K562 (cell line): Measurements from ENCODE around the gene ADAM33. TPM values are rescaled to one million over a fixed set of nuclear protein-coding genes. Genes with fewer than 3 reads are reported as not detected.

ENCODE experiments used
- ATAC-seq: fragments of 200-7000 bp; cut with Tn5 transposase; 3 replicates; pipeline ENCODE4 v1.9.1; 2020; ENCODE audit warnings: moderate library complexity
- BruUV-seq: library from RNA; stranded (reverse); fragments of 400-500 nt; replicated peaks from 2 replicates; lab custom pipeline; 2021; lab: Mats Ljungman, UMichigan
- CTCF ChIA-PET: fragments of 300-600 bp; formaldehyde crosslinking; extraction: SDS; loops from one replicate; lab custom pipeline; 2021; ENCODE audit warnings: low intra/inter-chr PET ratio; lab: Yijun Ruan, JAX
- POLR2A ChIA-PET: fragments of 300-600, 350-650 bp; sonication (Branson Sonifier 250); formaldehyde crosslinking; extraction: SDS; loops from one replicate; lab custom pipeline; 2021; ENCODE audit warnings: antibody characterized with exemption, inconsistent platforms; lab: Yijun Ruan, JAX
- DNase-seq, 4 experiments: peaks; one replicate each; pipeline versions ENCODE4 v3.0.0 to v3.0.0-alpha.2; 2011 to 2018; ENCODE audit warnings: low spot score in 3 of 4, mixed read lengths in 3 of 4; ENCODE audit errors: extremely low read depth in 1 of 4
- FAIRE-seq: peaks from 2 replicates; lab custom pipeline; 2011; peaks lifted over from hg19 to GRCh38; lab: Jason Lieb, UNC
- H2AFZ ChIP-seq: 2 replicates; pipeline ENCODE4 v1.6.0; 2011; ENCODE audit warnings: low read depth, low read length, control low read depth, inconsistent platforms
- H3K27ac ChIP-seq: fragments of 200-600 bp; 3 replicates; pipeline ENCODE4 v1.8.0; 2011; ENCODE audit warnings: low read depth, mild to moderate bottlenecking, control low read depth, inconsistent platforms, low read length, moderate library complexity, mixed read lengths; ENCODE audit errors: extremely low read depth
- H3K27me3 ChIP-seq, 2 experiments: fragments of 300-600 bp in 1 of 2; 2 replicates in 1 of 2; 3 replicates in 1 of 2; pipeline versions ENCODE4 v1.6.0 to v1.8.0; 2011; ENCODE audit warnings: inconsistent platforms in 2 of 2, low read length in 2 of 2, mild to moderate bottlenecking in 1 of 2, mixed read lengths in 1 of 2, moderate library complexity in 1 of 2; ENCODE audit not compliant: control insufficient read depth in 2 of 2, insufficient read depth in 2 of 2
- H3K36me3 ChIP-seq: fragments of 300-600 bp; 3 replicates; pipeline ENCODE4 v1.8.0; 2011; ENCODE audit warnings: mild to moderate bottlenecking, low read length, inconsistent platforms; ENCODE audit not compliant: control insufficient read depth, insufficient read depth
- H3K4me1 ChIP-seq, 2 experiments: fragments of 200-600 bp in 1 of 2; replicated peaks in 1 of 2; 2 replicates in 1 of 2; 3 replicates in 1 of 2; pipeline versions ENCODE4 v1.5.1 to v1.8.0; 2011; ENCODE audit warnings: inconsistent platforms in 2 of 2, low read length in 2 of 2, mild to moderate bottlenecking in 1 of 2, mixed read lengths in 1 of 2, moderate library complexity in 1 of 2; ENCODE audit not compliant: control insufficient read depth in 2 of 2, insufficient read depth in 2 of 2
- H3K4me2 ChIP-seq: 2 replicates; pipeline ENCODE4 v1.6.1; 2011; ENCODE audit warnings: low read length, control low read depth, inconsistent platforms, mixed read lengths; ENCODE audit not compliant: insufficient read depth
- H3K4me3 ChIP-seq: fragments of 200-600 bp; sonication (generic), shearing (Covaris generic); 2 replicates; pipeline ENCODE4 v1.5.1; 2016; ENCODE audit warnings: control low read depth, inconsistent platforms
- H3K79me2 ChIP-seq: fragments of 200-600 bp; 3 replicates; pipeline ENCODE4 v1.8.0; 2011; ENCODE audit warnings: low read length, inconsistent platforms; ENCODE audit not compliant: control insufficient read depth, insufficient read depth
- H3K9ac ChIP-seq, 2 experiments: 2 replicates each; pipeline versions ENCODE4 v1.6.0 to v1.6.1; 2011; ENCODE audit warnings: low read depth in 2 of 2, low read length in 2 of 2, control low read depth in 1 of 2, inconsistent platforms in 1 of 2, mild to moderate bottlenecking in 1 of 2, mixed read lengths in 1 of 2; ENCODE audit not compliant: insufficient read depth in 1 of 2
- H3K9me1 ChIP-seq: one replicate; pipeline ENCODE4 v1.6.0; 2011; ENCODE audit warnings: inconsistent platforms, mild to moderate bottlenecking, low read length, moderate library complexity; ENCODE audit not compliant: control insufficient read depth, insufficient read depth
- H3K9me3 ChIP-seq: replicated peaks from 2 replicates; pipeline ENCODE4 v1.5.1; 2011; ENCODE audit warnings: low read depth, low read length, inconsistent platforms; ENCODE audit not compliant: control insufficient read depth, insufficient read depth
- H4K20me1 ChIP-seq: replicated peaks from 2 replicates; pipeline ENCODE4 v1.6.1; 2011; ENCODE audit warnings: low read length, inconsistent platforms, mixed read lengths; ENCODE audit not compliant: control insufficient read depth, insufficient read depth
- ZBTB12 ChIP-seq: fragments of 250-450 bp; sonication (Bioruptor Pico); IDR thresholded peaks from 2 replicates; pipeline ENCODE4 v1.4.0; 2020
- ZFP36 ChIP-seq: fragments of 150-350 bp; IDR thresholded peaks from 2 replicates; pipeline ENCODE4 v1.6.1; 2018; ENCODE audit warnings: low read length, low read depth; ENCODE audit not compliant: partially characterized antibody
- WGBS: fragments of 100-300 bp; shearing (Covaris generic); methylation state at CpG from one replicate; pipeline ENCODE4 v1.1.6; 2016; ENCODE audit warnings: low coverage, mixed read lengths; ENCODE audit not compliant: insufficient coverage; ENCODE audit errors: missing lambda C conversion rate; 5-methylcytosine and 5-hydroxymethylcytosine counted together
- in situ Hi-C: fragments of 300-500 bp; cut with MboI; formaldehyde crosslinking; loops from 4 replicates; pipeline ENCODE4 v1.15.0; 2018; ENCODE audit warnings: inconsistent platforms, mixed read lengths
- intact Hi-C: fragments of 100-400 bp; cut with micrococcal nuclease; formaldehyde crosslinking; loops from 2 replicates; pipeline ENCODE4 v1.14.2; 2022
- polyA plus RNA-seq, 8 experiments: library from polyadenylated mRNA; depleted of rRNA in 4 of 8; stranded (reverse) in 5 of 8; unstranded in 3 of 8; fragments of >200 nt; fragmentation: Nextera tagmentation in 2 of 8; fragmentation: Illumina TruSeq in 1 of 8; extraction: Ambion mirVana in 2 of 8; extraction: Trizol in 1 of 8; gene quantifications; 2 replicates each; pipeline versions ENCODE4 v1.2.1 to v1.2.3, GENCODE V29; 2011 to 2014; ENCODE audit warnings: inconsistent platforms in 1 of 8, missing spikeins in 1 of 8
- total RNA-seq, 7 experiments: library from RNA; depleted of rRNA in 6 of 7; stranded (reverse); fragments of >200 nt in 6 of 7; fragmentation: Illumina TruSeq in 2 of 7; extraction: Trizol in 2 of 7; gene quantifications; 2 replicates each; pipeline versions ENCODE4 v1.2.1 to v1.2.3, GENCODE V29; 2011 to 2021; ENCODE audit warnings: low replicate concordance in 1 of 7

The ADAM33 gene
- total and polyA plus RNA-seq, 9 of the 15 experiments (the other 6 are each of a cell fraction or from before 2014, with no cell fraction given), result not detected

DNA sequence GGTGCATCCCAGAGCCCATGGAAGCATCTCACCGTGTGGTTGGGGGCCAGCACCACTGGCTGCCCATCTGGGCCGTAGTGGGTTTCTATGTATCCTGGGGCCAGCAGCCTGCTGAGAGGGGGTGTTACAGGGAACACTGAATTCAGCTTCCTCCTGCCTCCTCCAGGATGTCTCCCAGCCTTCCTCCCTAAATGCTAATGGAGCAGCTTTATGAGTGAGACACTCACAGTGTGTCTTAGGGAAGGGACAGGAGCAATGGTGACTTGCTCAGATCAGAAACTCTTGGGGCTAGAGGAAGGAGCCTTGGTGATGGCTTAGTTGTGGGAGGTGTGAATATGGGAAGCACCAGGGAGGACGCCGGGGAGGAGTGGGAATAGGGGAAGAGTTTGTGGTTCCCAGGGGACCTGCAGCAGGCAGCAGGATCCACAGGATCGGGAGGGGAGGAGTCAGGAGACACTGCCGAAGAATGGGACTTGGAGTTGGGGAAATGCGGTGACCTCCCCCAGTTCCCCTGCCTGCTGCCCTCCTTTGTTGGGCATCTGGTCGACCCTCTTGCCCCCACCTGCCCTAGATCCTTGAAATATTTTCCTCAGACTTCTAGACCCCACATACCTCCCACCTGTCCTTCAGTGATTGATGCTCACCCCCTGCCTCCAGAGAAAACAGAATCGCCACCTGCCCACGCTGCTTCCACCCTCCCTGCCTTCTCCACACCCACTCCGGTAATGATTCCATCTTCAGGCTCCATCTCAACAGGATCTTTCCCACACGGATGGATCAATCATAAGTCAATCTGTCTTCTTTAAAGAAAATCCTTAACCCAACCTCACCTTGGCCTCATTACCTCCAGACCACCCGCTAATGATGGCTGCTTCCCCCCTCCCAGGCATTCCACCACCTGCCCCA is 6.6 kb downstream of the ADAM33 start:
- in situ Hi-C loops, result no loop called here
- Histone ChIP-seq H3K79me2 (no peaks in the 10 kb centered on the region), H3K27me3 (peaks cover 2 to 44% of the 10 kb centered on the region in 2 experiments; a peak in 3 of 5 replicates), H3K4me1 (peaks cover 0 to 37% of the 10 kb centered on the region in 2 experiments; a peak in 2 of 5 replicates), H3K4me3 (no peak overlapping the region), H2AFZ (no peak overlapping the region), H3K4me2 (no peak overlapping the region), H3K9ac (no peak overlapping the region), H3K36me3 (no peaks in the 10 kb centered on the region), H3K9me3 (no peaks in the 10 kb centered on the region), H4K20me1 (0 out of 2 replicates have a peak, but pooled peaks cover 5% of the 10 kb centered on the region), H3K27ac (no peak overlapping the region), H3K9me1 (no peaks in the 10 kb centered on the region)
- no peak for DNase-seq
- WGBS, result 4% methylated on average over 11 of the region's 13 CpGs
- TF ChIP-seq ZBTB12 (CRISPR knock-in tag) (no peak), ZFP36 (peak; percentile 61)
- no peak for ATAC-seq
- intact Hi-C loops, result loop anchor here (10.0 kb wide), 1 partner anchor 110 kb away; the partner anchor contains the start of genes CENPB and SPEF1
- POLR2A ChIA-PET, result no interaction called here
- BruUV-seq, result no TSS peak
- CTCF ChIA-PET, result interaction anchor here (0.7 to 1.7 kb wide), 2 partner anchors 36 to 857 kb away, joined by 3 to 12 read pairs; no protein-coding TSS in a partner anchor
- FAIRE-seq, result no peak
